Esophagus muscularis mucosa (tissue), 4 donors: ENCODE results near the gene MCF2L2.

ENCODE experiments used
- CTCF ChIP-seq, 3 experiments: fragments of 200-600 bp in 2 of 3; fragments of 450-650 bp in 1 of 3; sonication (generic) in 2 of 3; IDR thresholded peaks; one replicate each; pipeline ENCODE4 v1.5.1; 2017 to 2019; ENCODE audit warnings: antibody characterized with exemption in 3 of 3, mild to moderate bottlenecking in 2 of 3, moderate library complexity in 1 of 3
- EP300 ChIP-seq: sonication (generic); formaldehyde crosslinking; IDR thresholded peaks from one replicate; pipeline ENCODE4 v1.6.1; 2017; ENCODE audit warnings: antibody characterized with exemption
- POLR2A ChIP-seq: fragments of 450-650 bp; IDR thresholded peaks from one replicate; pipeline ENCODE4 v1.6.1; 2017; ENCODE audit warnings: antibody characterized with exemption, moderate library complexity, mild to moderate bottlenecking, low read depth
- POLR2AphosphoS5 ChIP-seq, 2 donors: sonication (generic); formaldehyde crosslinking; IDR thresholded peaks; one replicate each; pipeline ENCODE4 v1.6.1; 2017; ENCODE audit warnings: antibody characterized with exemption in 2 of 2

- TF ChIP-seq CTCF (IDR thresholded peaks at IDR 0.05), result no peak
- no peak for TF ChIP-seq POLR2A
- TF ChIP-seq EP300, result no peak
- TF ChIP-seq POLR2AphosphoS5 (IDR thresholded peaks at IDR 0.05), result no peak
Observed at GRCh38 chr3:183161552-183162336, 266.7 kb downstream of the MCF2L2 start.
